Erythroblast (primary cell): ENCODE results near the gene PLBD2.

Source experiments
- GATA1 ChIP-seq: IDR thresholded peaks from 2 replicates; pipeline ENCODE4 v1.6.1; 2011; ENCODE audit warnings: low read depth, mild to moderate bottlenecking, control low read depth, low read length, moderate library complexity
- POLR2A ChIP-seq: IDR thresholded peaks from 2 replicates; pipeline ENCODE4 v1.6.1; 2011; ENCODE audit warnings: mild to moderate bottlenecking, low read length

GRCh38 chr12:113398346-113399290, 40.2 kb downstream of the PLBD2 start:
- TF ChIP-seq POLR2A (no peak), GATA1 (no peak)
